SIG-M5 treated with dmso at 0.1 percent for 504 hours (cell line): ENCODE results near the gene TMEM97.
"Not testable (repeated sequence)": the region's sequence is repeated elsewhere in the genome, so short reads cannot be mapped to it uniquely, and the experiment has no call there.

Source experiments
- DNase-seq: peaks from one replicate; lab custom pipeline; 2025; ENCODE audit not compliant: unreplicated experiment; lab: John Stamatoyannopoulos, UW

The TMEM97 gene

DNA sequence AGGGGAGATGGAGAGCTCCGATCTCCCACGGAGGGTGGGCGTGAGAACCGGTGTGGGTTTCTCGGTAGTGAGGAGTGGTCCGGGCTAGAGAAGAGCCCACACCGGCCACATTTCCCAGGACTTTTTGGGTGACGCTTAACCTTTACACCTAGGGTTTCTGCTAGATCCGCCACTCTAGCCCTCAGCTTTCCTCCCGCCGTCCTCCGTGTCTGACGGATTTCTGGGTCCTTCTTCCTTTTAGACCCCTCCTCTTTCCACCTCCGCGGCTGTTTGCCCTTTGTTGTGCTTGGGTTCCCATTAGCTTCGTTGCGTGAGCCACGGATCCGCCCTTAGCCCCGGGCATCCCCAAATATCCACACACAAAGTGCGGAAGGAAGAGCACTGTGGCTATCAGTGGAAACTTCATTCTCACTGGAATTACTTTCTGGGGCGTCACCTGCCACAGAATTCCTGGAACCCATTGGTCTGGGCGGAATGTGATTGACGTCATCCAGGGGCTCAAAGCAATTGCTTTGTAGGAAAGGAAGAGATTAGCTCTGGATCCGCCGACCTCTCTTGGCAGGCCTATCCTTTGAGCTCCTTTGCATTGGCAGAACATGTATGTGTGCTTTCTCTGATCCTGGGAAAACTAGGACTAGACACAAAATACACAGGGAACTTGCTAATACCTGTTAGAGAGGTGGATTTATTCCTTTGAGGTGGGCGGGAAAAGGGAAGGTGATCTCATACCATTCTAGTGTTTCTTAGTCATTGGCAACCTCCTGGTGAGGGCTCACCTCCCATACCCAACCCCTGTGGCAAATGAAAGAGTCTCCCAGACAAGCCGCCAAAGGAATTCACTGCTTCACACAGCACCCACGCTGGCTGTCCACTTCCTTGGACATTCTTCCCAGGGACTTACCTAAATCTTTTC is 17.2 kb downstream of the TMEM97 start:
- DNase-seq, result peak; percentile 24

DNA sequence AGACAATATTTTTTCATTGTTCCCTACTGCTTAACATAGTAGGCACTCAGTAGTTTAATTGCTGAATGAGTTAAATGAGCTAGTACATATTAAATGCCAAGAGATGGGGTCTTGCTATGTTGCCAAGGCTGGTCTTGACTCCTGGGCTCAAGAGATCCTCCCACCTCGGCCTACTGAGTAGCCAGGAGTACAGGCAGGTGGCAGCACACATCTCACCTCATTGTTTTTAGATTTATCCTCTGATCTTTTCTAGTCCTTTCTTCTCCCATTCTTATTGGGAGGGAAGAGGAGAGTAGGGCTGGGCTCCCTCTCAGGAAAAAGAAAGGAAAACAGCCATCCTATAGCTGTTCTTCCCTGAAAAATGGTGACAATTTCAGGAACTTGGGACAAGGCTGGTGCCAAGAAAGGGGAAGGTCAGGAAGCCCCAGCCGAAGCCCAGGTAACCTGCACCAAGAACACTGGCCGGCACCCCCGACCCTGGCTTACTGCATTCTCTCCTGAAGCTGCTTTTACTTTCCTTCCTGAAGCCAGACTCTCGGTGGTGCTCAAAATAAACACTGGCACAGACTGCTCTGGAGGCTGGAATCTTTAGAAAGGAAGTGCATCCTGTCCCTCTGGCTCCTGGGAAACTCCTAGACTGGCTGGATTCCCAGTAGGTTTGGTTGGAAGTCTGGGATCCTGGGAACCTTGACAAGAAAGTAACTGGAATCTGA is 19.2 kb downstream of the TMEM97 start:
- no peak for DNase-seq

DNA sequence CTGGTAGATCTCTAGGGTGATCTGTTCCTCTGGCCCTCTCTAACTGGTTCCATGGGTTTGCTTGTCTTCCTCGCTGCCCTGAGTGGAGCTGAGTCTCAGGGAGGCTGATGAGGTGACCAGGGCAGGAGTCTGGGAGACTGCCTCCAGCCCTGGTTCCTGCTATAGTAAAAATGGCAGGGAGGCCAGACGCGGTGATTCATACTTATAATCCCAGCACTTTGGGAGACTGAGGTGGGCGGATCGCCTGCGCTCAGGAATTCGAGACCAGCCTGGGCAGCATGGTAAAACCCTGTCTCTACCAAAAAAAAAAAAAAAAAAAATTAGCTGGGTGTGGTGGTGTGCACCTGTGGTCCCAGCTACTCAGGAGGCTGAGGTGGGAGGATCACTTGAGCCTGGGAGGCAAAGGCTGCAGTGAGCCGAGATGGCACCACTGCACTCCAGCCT is 19.8 kb downstream of the TMEM97 start:
- not testable (repeated sequence) for DNase-seq

DNA sequence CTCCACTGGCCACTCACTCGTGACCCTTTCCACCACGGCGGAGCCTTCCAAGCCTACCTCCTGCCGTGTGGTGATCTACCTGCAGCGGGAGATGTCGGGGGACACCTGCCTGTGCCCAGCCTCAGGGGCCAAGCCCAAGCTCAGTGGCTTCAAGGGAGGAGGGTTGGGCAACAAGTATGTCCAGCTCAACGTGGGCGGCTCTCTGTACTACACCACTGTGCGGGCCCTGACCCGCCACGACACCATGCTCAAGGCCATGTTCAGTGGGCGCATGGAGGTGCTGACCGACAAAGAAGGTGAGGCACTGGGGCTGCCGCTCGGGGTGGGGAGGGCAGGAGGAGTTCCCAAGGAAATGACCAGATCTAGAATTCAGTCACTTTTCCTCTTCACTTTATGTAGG is 20.4 kb downstream of the TMEM97 start:
- no peak for DNase-seq

DNA sequence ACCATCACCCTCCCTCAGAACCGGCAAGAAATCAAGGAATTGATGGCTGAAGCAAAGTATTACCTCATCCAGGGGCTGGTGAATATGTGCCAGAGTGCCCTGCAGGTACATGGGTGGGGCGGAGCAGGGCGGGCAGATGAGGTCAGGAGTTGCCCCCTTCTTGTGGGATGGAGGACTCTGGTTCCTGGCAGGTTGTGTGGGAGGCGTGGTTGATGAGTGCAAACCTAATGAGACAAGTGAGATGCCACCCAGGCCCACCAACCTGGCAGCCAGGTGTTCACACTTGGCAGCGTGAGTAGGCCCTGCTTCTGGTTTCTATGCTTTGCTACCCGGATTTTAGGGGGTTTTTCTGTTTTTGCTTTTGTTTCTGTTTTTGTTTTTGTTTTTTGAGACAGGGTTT is 21.4 kb downstream of the TMEM97 start:
- DNase-seq, result no peak

DNA sequence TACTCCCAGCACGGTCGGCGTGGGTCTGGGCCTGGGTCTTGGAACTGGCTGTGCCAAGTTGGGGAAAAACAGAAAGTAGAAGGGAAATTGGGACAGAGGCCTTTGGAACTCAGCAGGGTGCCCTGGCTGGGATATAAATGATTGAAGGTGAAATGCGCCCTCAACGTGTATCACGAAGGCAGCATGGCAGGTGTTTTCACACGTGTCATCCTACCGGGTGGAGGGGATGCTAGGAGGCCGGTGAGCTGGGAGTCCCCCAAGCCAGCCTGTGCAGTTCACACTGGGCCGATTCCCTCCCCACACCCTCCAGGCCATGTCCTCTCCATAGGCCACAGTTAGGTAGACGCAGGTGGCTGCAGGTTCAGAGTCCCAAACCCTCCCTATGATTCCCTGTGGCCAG is 22.5 kb downstream of the TMEM97 start:
- no peak for DNase-seq

DNA sequence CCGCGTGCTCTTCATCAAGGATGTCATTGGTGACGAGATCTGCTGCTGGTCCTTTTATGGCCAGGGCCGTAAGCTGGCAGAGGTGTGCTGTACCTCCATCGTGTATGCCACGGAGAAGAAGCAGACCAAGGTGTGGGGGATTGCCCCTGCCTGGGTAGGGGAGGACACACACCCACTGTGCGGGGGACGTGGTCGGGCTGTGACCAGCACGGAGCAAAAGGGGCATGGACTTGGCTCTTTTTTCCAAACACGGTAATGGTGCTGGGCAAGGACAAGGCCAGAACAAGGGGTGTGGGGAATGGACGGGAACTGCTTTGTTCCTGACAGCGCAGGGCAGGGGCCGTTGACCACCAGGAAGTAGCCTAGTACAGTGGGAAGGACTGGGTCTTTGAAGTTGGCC is 23.3 kb downstream of the TMEM97 start:
- no peak for DNase-seq

DNA sequence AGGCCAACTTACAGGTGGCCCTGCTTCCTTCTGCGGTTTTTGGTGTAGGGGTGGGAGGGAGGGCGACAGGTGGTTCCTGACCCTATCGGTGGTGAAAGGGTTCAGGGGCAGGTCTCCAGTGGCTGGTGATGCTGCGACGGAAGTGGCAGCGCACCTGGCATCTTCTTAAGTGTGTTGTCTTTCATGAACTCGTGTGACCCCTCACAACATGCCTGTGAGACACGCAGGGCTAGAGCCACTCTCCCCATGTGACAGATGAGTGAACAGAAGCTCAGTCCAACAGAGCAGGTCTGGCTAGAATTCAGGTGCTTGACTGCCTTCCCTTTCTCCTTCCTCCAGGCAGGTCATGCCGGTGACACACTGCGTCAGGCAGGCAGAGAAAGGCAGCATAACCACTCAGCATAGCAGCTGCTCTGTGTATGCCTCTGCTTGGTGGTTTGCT is 24.5 kb downstream of the TMEM97 start:
- DNase-seq, result no peak

DNA sequence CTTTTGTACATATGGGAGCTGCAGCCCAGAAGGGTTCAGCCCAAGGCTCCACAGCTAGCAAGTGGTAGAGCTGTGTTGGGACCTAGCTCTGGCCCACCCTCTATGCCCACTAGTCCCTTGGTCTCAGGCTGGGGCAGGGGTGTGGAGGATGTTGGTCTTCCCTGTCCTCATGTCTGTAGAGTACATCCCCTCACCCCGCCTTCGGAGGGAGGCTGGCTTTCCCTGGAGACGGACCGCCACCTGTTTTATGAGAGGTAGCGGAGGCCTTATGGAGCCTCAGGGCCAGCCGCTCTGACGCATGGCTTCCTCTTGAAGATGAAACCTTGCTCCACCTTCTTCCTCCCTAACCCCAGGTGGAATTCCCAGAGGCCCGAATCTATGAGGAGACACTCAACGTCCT is 25.0 kb downstream of the TMEM97 start:
- no peak for DNase-seq

DNA sequence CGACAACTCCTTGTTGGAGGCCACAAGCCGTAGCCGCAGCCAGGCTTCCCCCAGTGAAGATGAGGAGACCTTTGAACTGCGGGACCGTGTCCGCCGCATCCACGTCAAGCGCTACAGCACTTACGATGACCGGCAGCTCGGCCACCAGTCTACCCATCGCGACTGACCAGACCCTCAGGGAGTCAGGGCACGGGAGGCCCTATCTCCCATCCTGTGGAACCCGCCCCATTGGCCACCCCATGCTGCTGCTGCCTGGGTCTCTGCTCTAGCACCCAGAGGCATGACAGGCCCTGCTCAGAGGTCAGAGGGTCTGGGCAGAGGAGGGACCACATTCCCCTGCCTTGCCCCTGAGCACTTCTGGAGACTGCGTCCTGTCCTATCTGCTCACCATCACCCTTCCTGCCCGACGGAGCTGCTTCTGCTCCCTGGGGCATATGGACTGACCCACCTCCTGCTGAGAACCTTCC is 25.5 kb downstream of the TMEM97 start:
- no peak for DNase-seq

DNA sequence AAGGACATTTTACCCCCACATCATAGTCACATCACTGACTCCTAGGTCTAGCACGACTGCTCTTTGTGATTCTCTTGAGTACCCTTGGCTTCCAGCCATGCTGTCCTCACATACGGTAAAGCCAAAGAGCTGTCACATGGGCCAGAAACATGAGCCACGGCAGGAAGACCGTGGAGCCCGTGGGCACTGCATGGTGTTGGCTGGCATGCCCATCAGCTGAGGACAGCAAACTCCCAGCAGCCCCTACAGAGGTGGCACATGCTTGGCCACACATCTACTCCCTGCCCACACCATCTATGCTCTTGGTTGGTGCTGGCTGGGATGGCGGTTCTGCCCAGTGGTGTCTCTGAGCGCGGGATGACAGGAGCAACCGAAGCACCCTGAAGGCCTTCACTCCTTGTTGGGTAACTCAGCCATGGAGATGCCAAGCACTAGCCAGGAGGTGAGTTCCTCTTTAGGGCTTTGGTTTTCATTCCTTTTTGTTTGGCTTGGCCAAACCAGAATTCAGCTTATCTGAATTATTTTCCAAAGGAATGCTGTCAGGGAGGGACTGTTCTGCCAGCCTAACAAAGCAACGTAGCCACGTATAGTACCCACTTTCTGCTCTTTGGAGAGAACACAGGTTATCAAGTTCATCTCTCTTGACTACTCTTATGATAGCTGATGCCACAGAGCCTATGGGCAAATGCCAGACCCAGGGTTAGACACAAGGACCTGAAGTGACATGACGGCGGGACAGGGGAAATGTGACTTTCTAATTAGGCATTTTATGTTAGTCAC is 26.6 kb downstream of the TMEM97 start:
- DNase-seq, result no peak

DNA sequence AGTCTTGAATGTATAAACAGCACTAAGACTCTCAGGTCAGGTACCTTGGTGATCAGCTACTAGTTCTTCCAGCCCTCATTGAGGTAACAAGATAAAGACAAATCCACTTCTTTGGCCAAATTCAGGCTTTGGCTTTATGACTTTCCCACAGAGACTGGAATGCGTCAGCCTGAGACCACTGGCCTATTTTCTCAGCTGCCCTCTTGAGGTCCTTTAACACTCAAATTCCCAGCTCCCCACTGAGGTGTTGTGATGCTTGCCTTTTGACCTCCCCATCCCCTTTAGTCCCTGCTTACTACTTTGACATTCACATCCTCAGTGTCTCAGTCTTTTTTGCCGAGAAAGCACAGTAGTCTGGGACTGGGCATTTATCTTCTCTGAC is 27.2 kb downstream of the TMEM97 start:
- DNase-seq, result no peak

DNA sequence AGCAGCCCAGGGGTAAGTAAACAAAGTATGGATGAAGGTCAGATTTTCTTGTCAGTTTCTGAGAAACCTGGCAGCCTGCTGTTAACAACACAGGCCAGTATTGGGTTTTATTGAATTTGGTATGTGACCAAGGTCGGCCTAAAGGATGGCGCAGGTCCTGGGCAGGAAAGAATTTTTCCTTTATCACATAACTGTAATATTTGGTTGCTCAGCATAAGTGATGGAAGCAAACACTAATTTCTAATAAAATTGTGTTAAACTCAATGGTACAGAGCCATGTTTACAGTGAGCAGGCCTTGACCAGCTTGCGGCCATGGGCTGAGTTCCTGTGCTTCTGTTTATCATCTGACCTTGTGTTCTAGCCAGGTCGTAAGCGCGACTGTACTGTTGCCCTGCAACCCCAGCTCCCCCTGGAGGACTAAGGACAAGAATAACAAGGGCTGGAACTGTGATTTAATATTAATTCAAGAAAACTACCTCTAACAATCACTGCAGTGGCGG is 27.8 kb downstream of the TMEM97 start:
- DNase-seq, result no peak

DNA sequence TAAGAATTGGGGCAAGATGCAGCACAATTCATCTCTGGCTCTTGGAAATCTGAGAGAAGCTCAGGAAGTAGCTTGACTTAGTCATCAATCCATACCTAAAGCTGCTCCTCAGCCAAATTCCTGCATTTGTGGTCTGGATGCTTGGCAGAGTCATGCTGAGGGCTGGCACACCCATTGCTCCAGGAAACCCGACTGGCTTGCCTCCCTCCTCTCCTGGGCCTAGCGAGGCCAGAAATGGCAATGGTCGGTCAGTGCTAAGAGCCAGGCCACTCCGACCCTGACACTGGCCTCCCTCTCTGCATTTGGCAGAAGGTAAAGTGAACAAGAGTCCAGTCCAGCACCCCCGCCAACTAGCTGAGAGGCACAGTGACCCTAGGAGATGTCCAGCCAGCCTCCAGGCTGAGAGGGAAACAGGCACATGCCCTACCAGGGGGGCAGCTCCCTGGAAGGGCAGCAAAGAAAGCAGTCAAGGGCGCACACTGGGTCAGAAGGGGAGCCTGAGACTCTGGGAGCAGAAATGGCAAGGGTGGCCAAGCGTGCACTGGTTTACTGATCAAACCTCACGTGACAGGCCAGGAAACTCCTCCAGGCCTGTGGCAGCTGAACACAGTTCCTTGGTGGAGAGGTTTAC is 28.4 kb downstream of the TMEM97 start:
- DNase-seq, result no peak

DNA sequence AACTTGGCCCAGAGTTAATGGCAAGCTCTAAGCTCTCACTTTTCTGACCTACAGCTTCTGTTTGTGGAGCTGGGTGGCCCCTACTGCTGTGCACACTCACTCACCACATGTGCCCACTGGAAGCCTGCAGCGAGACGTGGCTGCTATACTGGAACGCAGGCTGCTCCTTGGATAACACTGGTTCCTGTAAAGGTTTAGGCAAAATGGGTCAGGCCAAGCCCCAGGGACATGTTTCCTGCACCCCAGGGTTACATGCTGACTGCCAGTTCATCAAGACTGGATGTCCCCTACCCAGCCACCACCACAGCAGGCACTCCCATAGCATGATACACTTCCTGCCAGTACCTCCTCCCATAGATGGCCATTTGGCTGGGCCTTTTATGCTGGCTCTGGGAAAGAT is 30.0 kb downstream of the TMEM97 start:
- no peak for DNase-seq

DNA sequence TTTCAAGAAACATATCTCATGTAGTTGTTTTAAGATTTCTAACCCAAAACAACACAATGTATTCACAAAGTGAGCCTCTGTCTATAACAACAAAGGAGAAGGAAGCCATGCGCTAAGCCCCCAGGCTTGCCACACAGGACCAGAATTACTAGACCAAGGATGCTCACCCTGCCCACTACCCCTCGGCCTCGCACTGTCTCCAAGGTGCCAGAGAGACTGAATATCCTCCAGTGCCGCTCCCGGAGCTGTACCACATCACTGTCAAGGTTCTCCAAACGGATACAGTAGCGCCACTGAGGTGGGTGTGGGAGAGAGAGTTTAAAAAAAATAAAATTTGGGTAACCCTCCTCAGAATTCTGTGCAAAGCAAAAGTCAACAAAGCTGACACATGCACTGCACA is 31.3 kb downstream of the TMEM97 start:
- DNase-seq, result no peak

DNA sequence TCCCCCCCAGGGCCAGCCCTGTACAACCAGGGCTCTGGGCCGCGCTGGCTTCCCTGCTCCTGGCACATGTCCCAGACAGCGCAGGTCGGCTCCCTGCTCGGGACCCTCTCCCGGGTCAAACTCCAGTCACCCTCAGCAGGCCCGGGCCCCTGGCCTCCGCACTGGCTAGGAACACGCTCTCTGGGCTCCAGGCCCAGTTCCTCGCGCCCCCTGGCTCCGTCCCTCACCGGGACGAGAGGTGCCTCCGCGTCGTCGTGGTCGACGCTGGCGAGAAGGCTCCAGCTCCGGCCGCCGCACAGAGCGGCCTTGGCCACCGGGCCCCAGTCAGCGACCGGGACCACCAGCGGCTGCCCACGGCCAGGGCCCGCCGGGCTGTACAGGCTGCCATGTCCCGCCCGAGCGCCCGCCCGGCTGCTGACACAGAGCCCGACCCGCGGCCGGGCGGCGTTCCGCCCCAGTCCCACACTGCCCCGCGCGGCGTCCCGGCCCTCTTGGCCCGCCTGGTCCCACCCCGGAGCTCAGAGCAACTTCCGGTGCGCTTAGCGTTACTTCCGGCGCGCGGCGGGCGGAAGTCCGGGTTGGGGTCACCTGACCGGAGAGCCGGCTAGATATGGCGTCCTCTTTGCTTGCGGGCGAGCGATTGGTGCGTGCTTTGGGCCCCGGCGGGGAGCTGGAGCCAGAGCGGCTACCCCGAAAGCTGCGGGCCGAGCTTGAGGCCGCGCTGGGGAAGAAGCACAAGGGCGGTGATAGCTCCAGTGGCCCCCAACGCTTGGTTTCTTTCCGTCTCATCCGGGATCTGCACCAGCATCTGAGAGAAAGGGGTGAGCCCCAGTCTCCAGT is 38.3 kb downstream of the TMEM97 start, which contains the start of gene POLDIP2:
POLDIP2 (minus strand) TSS at position 467 of the 840 bp plus-strand sequence; CDS start at position 388, 79 bp downstream.
- peak; percentile 94 for DNase-seq

DNA sequence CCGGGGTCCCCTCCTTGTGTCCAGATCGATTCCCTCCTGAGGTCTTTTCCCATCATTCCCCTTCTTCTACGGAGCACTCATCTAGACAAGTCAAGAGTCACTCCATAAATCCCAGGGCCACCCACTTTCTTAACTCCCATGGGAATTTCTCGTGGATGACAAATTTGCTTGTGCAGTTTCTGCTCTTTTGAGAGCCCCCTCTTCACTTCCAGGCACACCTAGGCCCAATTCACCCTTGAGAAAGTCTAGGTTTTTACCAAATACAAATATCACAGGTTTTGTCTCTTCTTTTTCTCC is 38.8 kb downstream of the TMEM97 start:
- no peak for DNase-seq

DNA sequence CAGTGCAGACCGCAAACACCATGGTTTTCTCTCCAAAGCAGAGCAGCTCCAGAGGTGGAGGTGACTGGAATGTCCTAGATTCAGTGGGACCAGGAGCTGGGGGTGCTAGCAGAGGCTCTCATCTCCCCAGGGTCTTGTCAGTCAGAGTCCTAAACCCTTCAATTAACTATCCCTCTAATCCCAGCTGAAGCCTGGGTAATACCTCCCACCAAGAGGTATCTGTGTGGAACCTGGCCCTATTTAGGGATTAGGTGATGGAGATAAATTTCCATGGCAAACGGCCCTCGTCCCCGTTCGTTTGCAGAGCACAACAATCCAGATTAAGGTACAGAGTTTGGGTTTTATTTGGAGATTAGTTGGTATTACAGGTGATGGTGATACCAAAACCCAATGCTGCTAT is 44.2 kb downstream of the TMEM97 start:
- no peak for DNase-seq
